Measurements from ENCODE around the gene ATP1B2. TPM values are rescaled to one million over a fixed set of nuclear protein-coding genes. Genes with fewer than 3 reads are reported as not detected.
A peak's percentile ranks its signal among the peaks of the same experiment; 100 is the strongest.

Gene ATP1B2
- polyA plus RNA-seq, 1 experiment, result not detected

DNA sequence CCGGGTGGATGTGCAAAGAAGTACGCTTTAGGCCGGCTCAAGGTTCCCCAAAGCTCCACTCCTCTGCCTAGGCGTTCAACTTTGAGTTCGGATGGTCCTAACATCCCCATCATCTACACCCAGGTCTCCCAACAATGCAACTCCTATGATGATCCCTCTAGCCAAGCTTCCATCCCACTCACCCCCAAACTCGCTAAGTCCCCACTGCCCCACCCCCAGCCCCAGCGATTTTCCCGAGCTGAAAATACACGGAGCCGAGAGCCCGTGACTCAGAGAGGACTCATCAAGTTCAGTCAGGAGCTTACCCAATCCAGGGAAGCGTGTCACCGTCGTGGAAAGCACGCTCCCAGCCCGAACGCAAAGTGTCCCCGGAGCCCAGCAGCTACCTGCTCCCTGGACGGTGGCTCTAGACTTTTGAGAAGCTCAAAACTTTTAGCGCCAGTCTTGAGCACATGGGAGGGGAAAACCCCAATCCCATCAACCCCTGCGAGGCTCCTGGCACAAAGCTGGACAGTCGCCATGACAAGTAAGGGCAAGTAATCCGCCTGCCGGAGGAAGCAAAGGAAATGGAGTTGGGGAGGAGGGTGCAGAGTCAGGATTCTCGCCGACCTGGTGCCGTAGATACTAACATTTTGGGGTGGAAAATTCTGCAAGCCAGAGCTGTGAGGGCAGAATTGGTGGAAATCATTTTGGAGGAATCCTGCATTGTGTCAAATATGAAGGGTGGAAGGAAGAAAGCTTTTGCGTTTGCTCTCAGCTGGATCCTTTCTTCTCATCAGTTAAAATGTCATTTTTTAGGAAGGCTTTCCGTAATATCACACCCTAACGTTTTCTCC, 36.6 kb downstream of the ATP1B2 start, which contains the start of gene TP53:
TP53 (minus strand) TSS at position 419 of the 836 bp plus-strand sequence. CDS start 10,896 bp downstream, outside the sequence.
- Histone ChIP-seq H3K27me3 (ENCODE audit: control insufficient read depth, insufficient read depth, low read length) (no peaks in the 10 kb centered on the region), H3K36me3 (ENCODE audit: control insufficient read depth, insufficient read depth, low read length) (no peaks in the 10 kb centered on the region), H3K4me3 (ENCODE audit: low read depth, low read length) (peak within 1 kb of the TSS; percentile 52)
- no peak for TF ChIP-seq CTCF (IDR thresholded peaks at IDR 0.05; ENCODE audit: insufficient read depth, low read depth, low read length)
- DNase-seq (ENCODE audit: low read depth), result peak; percentile 62
- CTCF ChIA-PET, result interaction anchor here (0.6 to 5.2 kb wide), 42 partner anchors 14 to 641 kb away, joined by 3 to 91 read pairs (median 4); partner anchors contain the start of genes ATP1B2, CD68, DNAH2 and FXR2
- POLR2A ChIA-PET, result interaction anchor here (0.7 to 1.4 kb wide), 4 partner anchors 72 to 336 kb away, joined by 3 to 6 read pairs (median 5); no protein-coding TSS in a partner anchor

DNA sequence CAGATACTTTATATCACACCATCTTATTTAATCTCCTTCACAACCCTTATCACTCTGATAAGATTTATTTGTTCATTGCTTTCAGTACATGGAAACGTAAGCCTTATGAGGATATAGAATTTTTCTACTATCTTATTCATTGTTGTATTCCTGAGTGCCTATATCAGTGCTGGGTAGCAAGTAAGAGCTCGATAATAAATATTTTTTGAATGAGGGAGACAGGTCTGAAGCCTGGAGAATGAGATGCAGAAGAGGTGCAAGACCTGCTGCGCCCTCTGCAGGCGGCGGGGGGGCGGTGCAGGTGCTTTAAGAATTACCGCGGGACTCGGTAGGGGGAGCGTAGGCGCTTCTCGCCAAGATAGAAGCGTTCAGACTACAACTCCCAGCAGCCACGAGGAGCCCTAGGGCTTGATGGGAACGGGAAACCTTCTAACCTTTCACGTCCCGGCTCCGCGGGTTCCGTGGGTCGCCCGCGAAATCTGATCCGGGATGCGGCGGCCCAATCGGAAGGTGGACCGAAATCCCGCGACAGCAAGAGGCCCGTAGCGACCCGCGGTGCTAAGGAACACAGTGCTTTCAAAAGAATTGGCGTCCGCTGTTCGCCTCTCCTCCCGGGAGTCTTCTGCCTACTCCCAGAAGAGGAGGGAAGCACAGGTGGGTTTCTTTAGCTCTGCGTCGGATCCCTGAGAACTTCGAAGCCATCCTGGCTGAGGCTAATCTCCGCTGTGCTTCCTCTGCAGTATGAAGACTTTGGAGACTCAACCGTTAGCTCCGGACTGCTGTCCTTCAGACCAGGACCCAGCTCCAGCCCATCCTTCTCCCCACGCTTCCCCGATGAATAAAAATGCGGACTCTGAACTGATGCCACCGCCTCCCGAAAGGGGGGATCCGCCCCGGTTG, 37.4 kb downstream of the ATP1B2 start, which contains the start of gene WRAP53:
WRAP53 (plus strand) TSS at position 570 of the 900 bp plus-strand sequence; CDS start at position 742, 172 bp downstream.
- peaks cover 1% of the 10 kb centered on the region; the same call in 1 of the 2 replicates for H3K36me3 ChIP-seq (ENCODE audit: control insufficient read depth, insufficient read depth, low read length)
- POLR2A ChIA-PET, result interaction anchor here (0.5 to 1.4 kb wide), 5 partner anchors 73 to 337 kb away, joined by 3 to 6 read pairs (median 5); no protein-coding TSS in a partner anchor
- peak within 1 kb of the TSS; percentile 52 for H3K4me3 ChIP-seq (ENCODE audit: low read depth, low read length)
- no peaks in the 10 kb centered on the region for H3K27me3 ChIP-seq (ENCODE audit: control insufficient read depth, insufficient read depth, low read length)
- TF ChIP-seq CTCF (IDR thresholded peaks at IDR 0.05; ENCODE audit: insufficient read depth, low read depth, low read length), result peak; percentile 99
- DNase-seq (ENCODE audit: low read depth), result peak; percentile 98
- CTCF ChIA-PET, result interaction anchor here (0.6 to 5.2 kb wide), 46 partner anchors 12 to 642 kb away, joined by 3 to 91 read pairs (median 4); partner anchors contain the start of genes ATP1B2, CD68, DNAH2 and FXR2

- Histone ChIP-seq H3K36me3 (ENCODE audit: control insufficient read depth, insufficient read depth, low read length) (peaks cover 1% of the 10 kb centered on the region; the same call in 1 of the 2 replicates), H3K4me3 (ENCODE audit: low read depth, low read length) (peak overlapping the region; percentile 46), H3K27me3 (ENCODE audit: control insufficient read depth, insufficient read depth, low read length) (no peaks in the 10 kb centered on the region)
- ChIA-PET CTCF (interaction anchor here (0.7 to 5.2 kb wide), 18 partner anchors 11 to 643 kb away, joined by 3 to 91 read pairs (median 6); partner anchors contain the start of genes DNAH2, SAT2, SHBG and SOX15), POLR2A (interaction anchor here (0.5 kb wide), 1 partner anchor 173 kb away, joined by 5 read pairs; no protein-coding TSS in a partner anchor)
- TF ChIP-seq CTCF (IDR thresholded peaks at IDR 0.05; ENCODE audit: insufficient read depth, low read depth, low read length), result no peak
- no peak for DNase-seq (ENCODE audit: low read depth)
These were observed 38.1 kb downstream of the ATP1B2 start for GRCh38 chr17:7688808-7689316.

- Histone ChIP-seq H3K36me3 (ENCODE audit: control insufficient read depth, insufficient read depth, low read length) (peaks cover 1% of the 10 kb centered on the region), H3K27me3 (ENCODE audit: control insufficient read depth, insufficient read depth, low read length) (no peaks in the 10 kb centered on the region), H3K4me3 (ENCODE audit: low read depth, low read length) (no peak overlapping the region)
- no peak for TF ChIP-seq CTCF (IDR thresholded peaks at IDR 0.05; ENCODE audit: insufficient read depth, low read depth, low read length)
- CTCF ChIA-PET, result no interaction called here
- POLR2A ChIA-PET, result no interaction called here
- DNase-seq (ENCODE audit: low read depth), result no peak
These were observed 44.9 kb downstream of the ATP1B2 start for GRCh38 chr17:7695586-7695985.
